ENCODE data around the gene HCFC2.

Gene HCFC2

GRCh38 chr12:104154806-104155205, 90.5 kb downstream of the HCFC2 start:
- Histone ChIP-seq H3K9ac (ENCODE audit: low read depth, low read length) (no peak overlapping the region), H3K4me2 (ENCODE audit: insufficient read depth, low read length) (no peak overlapping the region), H2AFZ (ENCODE audit: low read depth, low read length) (no peak overlapping the region), H4K20me1 (ENCODE audit: insufficient read depth, low read length) (no peaks in the 10 kb centered on the region), H3K79me2 (ENCODE audit: insufficient read depth, low read length) (no peaks in the 10 kb centered on the region), H3K27ac (ENCODE audit: low read length) (no peak overlapping the region), H3K36me3 (ENCODE audit: insufficient read depth, low read length) (no peaks in the 10 kb centered on the region), H3K27me3 (ENCODE audit: insufficient read depth, low read length, poor library complexity) (peaks cover 5% of the 10 kb centered on the region), H3K4me1 (ENCODE audit: insufficient read depth, low read length) (no peaks in the 10 kb centered on the region), H3K4me3 (ENCODE audit: low read depth in 1 of 2, low read length in 2 of 2) (no peak overlapping the region), H3K9me3 (ENCODE audit: insufficient read depth, low read length, severe bottlenecking) (no peaks in the 10 kb centered on the region)
- no peak for DNase-seq
- TF ChIP-seq EZH2 (IDR thresholded peaks at IDR 0.05; ENCODE audit: borderline replicate concordance, low read depth, low read length, severe bottlenecking): no peak
- TF ChIP-seq CTCF (IDR thresholded peaks at IDR 0.05; ENCODE audit: borderline replicate concordance, extremely low read depth, low read length, poor library complexity, severe bottlenecking): no peak
- ATAC-seq (ENCODE audit: insufficient read depth, low read depth): no peak
